MV-4-11 (cell line): ENCODE results near the gene IL20RA.
"Not testable (repeated sequence)": the region's sequence is repeated elsewhere in the genome, so short reads cannot be mapped to it uniquely, and the experiment has no call there.

Experiments used
- DNase-seq: peaks from one replicate; lab custom pipeline; 2025; lab: John Stamatoyannopoulos, UW

IL20RA gene, protein sequence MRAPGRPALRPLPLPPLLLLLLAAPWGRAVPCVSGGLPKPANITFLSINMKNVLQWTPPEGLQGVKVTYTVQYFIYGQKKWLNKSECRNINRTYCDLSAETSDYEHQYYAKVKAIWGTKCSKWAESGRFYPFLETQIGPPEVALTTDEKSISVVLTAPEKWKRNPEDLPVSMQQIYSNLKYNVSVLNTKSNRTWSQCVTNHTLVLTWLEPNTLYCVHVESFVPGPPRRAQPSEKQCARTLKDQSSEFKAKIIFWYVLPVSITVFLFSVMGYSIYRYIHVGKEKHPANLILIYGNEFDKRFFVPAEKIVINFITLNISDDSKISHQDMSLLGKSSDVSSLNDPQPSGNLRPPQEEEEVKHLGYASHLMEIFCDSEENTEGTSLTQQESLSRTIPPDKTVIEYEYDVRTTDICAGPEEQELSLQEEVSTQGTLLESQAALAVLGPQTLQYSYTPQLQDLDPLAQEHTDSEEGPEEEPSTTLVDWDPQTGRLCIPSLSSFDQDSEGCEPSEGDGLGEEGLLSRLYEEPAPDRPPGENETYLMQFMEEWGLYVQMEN

DNA sequence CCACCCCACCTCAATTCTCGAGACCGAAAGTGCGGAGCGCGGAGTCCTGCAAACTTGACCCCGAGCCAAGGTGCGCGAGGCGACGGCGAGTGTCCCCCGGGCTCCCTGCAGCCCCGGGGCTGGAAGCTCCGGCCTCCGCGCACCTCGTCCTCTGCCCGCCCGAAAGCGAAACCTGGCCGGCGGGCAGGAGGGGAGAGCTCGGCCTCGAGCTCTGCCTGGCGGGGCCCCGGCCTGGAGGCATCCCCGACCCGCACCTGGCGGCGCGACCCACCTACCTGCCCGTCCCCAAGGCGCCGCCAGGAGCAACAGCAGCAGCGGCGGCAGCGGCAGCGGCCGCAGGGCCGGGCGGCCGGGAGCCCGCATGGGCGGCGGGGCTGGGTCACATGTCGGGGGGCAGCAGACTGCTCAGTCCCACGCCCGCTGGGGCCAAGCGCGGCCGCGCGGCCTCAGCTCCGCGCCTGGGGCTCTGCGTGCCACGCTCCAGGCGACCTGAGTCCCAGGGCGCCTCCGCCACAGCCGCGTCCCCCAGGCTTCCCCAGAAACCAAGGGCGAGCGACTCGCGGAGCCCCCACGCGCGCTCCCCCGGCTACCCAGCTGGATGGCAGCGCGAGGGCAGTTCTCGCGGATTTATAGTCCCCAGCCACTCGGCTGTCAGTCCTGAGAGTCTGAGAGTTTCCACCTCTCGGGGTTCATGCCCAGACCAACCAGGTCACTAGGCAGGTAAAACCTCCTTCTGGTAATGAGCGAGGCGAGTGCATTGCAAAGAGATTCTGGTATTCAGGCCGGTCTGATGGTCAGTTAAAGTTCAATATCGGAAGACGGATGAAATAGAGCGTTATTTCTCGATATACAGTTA, at the start of gene IL20RA:
Gene IL20RA, minus strand, starts transcription at position 600 of the 856 bp plus-strand sequence. Its CDS starts 237 bp downstream, at position 363.
- no peak for DNase-seq

DNA sequence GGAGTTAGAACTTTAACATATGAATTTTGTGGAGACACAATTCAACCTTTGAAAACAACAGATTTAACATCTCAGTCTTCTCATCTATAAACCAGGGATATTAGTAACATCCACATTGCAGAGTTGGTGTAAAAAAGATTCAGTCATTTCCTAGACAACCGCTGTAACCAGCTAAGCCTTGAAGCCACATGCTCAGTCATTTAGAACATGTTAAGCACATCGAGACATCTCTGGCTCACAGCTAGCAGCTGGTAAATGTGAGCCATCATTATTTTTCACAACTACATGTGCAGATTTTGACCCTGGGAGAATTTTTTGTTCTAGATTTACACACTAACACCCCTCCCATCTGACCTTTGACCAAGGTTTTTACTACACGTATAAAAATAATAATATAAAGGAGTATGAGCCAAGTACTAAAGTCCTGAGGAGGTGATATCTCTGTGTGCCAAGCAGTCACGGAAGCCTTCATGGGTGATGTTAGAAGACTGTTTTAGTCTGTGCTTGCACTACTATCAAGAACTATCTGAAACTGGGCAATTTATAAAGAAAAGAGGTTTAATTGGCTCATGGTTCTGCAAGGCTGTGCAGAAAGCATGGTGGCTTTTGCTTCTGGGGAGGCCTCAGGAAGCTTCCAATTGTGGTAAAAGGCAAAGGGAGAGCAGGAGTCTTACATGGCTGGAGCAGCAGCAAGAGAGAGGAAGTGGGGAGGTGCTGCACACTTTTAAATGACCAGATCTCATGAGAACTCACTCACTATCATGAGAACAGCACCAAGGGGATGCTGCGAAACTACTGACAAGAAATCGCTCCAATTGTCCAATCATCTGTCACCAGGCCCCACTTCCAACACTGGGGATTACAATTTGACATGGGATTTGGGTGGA, 48.7 kb upstream of the IL20RA start:
- DNase-seq = peak; percentile 5

DNA sequence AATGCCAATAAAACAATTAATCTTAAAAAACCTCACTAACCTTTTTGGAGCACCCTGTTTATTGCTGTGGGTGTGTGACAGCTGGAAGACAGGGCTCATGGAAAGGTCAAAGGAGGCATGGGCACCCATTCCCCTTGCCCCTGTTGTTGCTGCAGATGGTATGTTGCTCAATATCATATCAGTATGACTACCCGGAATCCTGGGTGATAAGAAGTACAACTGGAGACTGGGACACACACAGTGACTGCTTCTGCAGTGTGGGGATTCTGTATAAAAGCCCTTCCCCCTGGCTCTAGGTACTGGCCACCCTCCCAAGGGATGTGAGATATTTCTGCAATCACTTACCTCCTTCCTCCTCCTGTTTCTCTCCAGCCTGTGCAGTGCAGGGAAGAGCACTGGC, 47.3 kb upstream of the IL20RA start:
- DNase-seq = peak; percentile 25

DNA sequence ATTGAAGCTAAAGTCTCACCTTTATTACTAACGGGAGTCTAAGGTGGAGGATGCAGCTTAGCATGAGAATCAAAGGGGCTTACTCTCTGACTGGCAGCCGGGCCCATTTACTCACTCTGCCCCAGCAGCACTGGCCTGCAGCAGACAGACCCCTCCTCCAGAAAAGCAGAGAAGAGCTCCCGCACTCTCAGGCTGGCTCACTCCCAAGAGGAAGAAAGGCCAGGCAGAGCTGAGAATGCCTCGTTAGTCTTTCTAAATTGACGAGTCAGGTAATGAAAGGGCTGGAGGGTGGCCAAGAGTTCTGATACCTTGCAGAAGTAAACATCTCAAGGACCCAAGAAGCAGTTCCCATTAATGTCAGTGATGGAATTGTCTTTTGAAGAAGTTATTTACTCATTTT, 44.5 kb upstream of the IL20RA start:
- no peak for DNase-seq

DNA sequence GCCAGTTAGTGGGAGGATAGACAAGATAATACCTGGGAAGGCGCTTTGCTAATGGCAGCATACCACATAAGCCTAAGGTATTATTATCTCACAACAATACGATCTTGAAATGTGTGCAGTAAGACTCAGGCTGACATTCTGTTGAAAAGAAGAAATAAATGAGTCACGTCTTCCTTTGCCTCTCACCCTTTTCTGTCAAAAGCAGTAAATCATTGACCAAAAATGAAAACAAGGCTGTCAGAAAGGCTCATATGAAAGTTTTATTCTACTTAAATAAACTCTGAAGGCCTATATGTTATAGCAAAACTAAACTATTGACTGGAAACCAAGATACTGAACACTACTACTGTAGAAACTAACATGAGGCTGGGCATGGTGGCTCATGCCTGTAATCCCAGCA, 43.1 kb upstream of the IL20RA start:
- DNase-seq = peak; percentile 37

DNA sequence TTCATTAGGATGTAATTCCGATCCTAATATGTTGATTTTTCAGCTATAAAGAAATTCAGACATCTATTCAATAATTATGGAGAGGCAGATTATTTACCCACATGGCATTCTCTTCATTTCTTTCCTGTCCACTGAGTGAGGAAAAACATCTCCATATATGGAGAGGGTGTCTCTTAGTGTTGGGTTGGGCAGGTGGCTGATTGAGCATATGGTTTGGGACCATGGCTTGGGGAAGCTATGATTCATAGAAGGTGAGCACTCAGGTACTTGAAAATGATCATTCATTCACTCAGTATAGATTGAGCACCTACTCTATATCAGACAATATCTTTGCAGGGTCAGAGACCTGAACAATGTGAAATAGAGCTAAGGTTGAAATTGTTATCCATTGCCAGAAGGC, 41.3 kb upstream of the IL20RA start:
- DNase-seq = no peak

DNA sequence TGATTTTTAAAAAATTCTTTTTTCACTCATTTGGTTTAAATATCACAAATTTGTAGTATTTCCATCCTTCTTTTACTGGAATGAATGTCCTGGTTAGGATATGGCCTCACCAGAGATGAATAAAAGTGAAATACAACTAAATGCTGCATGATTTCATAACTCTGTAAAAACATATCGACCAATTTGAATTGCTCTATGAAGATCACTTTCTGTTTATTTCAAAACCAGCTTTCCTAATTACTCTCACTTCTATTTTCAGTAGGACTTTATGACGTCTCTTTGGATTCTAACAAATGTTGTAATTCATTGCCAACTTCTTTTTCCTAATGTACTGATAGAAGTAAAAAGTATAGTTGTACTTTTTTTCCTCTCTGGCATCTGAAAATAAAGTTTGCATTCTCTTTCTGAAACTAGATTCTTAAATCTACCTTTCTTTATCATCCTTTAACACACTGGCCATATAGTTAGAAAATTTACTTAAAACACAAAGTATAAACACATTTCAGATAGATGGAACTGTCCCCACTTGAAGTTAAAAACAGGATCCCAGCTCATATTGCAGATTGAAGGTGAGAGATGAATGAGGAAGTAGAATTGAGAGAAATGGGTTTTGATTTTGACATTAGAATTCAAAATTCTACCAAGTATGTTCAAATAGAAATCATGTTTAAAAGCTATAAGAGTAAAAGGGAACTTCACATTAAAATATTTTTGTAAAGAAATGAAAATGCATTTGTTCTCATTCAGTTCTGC, 40.3 kb upstream of the IL20RA start:
- peak; percentile 55 for DNase-seq

DNA sequence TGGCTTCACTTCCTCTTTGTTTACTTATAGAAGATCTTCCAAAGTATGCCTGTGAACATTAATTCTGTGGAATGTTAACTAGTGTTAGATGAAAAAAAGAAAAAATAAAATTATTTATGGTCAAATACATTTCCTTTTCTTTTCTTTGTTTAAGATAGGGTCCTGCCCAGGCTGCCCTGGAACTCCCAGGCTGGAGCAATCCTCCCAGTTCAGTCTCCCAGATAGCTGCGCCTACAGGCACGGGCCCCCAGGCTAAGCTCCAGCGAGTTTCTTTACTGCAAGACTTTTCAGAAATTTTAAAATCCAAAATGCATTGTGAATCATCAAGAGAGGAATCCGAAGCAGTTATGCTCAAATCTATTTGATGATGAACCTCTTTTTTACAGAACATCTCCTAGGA, 39.3 kb upstream of the IL20RA start:
- no peak for DNase-seq

DNA sequence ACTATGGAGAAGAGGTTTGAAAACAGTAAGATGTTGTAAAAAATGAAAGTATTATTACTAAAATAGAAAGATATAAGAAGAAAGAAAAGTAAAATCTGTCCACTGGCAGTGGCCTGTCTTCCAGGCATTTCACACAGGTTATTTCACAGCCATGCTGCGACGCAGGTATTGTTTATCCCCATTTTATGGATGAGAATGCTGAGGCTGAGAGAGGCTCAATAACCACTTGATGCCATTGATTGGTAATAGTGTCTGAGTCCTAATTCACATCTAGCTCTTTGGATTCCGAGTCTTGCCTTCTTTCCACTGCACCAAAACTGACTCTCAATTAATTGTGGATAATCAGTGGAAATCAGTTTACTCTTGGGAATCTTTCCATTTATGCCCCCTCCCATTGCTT, 37.2 kb upstream of the IL20RA start:
- no peak for DNase-seq

DNA sequence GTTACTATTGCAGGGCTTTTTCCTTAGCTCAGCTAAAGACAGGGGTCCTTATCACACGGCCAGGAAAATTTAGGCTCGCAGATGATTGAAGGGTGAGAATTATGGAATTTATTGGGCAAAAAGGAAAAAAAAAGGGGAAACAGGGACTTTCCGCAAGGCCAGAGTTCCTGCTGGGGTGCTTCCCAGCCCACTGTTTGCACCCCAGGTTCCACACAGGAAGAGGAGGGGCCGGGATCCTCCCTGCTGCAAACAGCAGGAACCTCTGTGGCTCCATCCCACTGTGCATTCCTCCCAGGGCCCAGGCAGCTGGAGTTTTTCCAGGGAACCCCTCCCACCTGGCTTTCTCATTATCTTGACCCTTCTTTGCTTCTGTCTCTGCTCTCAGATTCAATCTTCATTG, 35.9 kb upstream of the IL20RA start:
- no peak for DNase-seq

DNA sequence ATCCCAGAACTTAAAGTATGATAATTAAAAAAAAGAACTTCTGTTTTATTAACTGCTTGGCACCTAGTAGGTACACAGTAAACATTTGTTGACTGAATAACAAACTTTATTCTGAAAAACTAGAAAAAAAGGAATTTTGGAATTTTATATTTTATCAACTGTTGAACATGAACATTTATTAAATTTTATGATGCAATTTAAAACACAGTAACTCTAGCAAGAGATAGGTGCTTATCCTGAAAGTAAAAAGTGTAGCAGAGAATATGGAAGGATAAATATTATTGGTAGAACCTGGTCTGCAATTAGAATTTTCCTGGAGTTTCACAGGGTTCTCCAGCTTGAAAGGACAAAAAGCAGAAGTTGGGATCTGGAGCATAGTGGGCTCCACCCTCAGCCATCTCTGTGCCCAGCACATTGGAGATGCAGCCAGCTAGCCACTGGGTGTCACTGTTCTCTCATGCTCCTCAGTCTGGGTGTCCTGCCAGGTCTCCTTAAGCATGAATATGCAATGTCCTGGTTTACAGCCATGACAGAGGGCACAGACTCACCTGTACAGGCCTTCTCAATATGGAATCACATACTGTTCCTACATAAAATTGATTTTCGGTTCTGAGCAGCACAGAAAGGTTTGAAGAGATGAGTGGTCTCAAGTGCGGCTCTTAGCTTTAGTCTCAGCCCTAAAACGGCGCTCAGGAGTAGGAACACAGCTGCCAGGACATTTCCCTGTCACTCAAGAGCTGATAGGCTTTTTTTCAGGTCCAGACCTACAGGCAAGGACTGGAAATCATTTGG, 31.7 kb upstream of the IL20RA start:
- peak; percentile 86 for DNase-seq

DNA sequence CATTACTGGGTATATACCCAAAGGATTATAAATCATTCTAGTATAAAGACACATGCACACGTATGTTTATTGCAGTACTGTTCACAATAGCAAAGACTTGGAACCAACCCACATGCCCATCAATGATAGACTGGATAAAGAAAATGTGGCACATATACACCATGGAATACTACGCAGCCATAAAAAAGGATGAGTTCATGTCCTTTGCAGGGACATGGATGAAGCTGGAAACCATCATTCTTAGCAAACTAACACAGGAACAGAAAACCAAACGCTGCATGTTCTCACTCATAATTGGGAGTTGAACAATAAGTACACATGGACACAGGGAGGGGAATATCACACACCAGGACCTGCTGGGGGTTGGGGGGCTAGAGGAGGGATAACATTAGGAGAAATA, 31.0 kb upstream of the IL20RA start:
- not testable (repeated sequence) for DNase-seq

DNA sequence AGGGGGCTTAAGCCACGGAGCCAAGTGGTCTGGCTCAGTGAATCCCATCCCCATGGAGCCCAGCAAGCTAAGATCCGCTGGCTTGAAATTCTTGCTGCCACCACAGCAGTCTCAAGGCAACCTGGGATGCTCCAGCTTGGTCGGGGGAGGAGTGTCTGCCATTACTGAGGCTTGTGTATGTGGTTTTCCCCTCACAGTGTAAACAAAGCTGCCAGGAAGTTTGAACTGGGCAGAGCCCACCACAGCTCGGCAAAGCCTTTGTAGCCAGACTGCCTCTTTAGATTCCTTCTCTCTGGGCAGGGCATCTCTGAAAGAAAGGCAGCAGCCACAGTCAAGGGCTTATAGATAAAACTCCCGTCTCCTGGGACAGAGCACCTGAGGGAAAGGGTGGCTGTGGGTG, 25.5 kb upstream of the IL20RA start:
- no peak for DNase-seq

DNA sequence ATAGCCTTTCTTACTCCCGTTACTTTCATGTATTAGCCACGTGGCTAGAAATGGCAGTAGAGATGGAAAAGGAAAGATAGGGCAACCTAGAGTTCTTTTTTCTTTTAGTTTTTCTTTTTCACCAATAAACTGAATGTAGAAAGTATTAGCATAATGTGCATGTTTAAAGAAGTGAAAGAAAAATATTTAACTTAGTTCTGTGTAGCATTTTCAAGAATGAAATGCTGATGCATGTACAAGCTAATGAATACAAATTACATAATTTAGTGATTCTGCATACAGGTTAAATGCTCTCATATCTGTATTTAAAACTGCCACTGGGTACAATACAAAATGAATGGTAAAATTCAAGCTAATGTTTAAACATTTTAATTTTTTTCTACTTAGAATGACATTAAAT, 22.6 kb upstream of the IL20RA start:
- no peak for DNase-seq

DNA sequence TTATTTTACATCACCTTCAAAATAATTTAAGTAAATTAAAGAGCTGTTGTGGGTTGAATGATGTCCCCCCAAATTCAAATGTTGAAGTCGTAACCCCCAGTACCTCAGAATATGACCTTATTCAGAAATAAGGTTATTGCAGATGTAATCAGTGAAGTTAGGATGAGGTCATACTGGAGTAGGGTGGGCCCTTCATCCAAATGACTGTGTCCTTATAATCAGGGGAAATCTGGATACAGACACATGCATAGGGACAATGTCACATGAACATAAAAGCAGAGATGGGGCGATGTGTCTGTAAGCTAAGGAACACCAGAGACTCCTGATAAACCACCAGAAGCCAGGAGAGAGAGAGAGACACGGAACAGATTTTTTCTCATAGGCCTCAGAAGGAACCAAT, 13.3 kb upstream of the IL20RA start:
- DNase-seq = no peak

DNA sequence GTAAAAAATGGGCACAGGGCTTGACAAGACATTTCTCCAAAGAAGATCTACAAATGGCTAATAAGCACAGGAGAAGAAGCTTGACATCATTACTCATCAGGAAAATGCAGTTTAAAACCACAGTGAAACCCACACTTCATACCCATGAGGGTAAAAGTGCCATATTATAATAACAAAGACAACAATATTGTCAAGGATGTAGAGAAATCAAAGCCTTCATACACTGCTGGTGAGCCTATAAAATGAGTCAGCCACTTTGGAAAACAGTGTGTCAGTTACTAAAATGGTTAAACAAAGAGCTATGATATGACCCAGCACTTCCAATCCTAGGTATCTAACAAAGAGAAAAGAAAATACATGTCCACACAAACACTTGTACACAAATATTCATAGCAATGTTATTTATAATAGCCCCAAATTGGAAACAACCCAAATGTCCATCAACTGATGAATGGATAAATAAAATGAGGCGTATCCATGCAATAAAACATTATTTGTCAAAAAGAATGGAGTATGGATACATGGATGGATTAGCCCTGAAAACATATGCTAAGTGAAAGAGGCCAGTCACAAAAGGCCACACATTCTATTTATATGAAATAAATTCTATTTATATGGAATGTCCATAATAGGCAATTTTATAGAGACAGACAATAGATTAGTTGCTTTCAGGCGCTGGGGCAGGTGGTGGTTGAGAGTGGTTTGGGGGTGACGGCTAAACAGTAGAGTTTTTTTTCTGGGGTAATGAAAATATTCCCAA, 11.5 kb upstream of the IL20RA start:
- no peak for DNase-seq

DNA sequence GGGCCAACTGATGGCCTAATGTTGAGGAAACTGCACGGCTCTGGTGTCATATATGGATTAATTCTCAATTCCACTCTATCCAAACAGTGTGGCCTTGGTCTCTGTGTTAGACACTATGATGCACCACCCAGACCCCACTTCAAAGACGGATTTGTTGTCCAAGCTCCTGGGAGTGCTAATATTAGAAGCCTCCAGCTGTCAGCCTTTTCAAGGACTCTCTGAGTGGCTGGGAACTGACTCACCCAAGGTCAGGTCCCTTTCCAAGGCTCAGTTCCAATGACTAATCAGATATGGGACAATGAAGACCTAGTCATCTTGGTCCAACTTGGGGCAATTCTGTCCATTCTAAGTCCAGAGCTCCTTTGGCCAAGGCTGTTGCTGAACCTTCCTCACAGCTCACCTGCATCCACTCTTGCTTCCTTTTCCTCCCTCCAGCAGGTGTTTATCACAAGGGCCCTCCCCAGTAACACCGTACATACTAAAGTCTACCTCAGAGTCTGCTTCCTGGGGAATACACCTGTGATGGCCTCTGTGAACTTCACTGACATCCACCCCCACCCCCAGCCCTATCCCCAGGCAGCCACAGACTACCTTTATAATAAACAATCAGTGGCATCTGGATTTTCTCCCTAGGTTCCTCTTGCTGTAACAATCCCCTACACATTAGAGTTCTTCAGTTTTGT, 7.2 kb upstream of the IL20RA start:
- DNase-seq = no peak

DNA sequence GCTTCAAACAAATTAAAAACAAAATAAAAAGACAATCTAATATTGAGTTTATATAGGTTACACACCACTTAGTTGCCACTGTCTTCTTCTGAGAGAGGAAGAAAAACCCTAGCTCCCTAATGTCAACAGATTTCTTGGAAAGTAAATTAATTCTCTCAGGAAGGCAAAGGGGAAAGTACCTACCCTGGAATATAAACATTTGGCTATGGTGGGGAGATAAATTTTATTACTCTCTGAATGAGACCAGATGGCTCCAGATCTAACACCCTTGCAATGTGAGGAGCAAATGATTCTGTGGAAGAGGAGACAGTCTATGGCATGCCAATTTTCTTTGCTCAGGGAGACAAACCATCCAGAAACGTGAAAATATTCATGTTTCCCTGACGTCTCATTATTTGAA, 4.3 kb upstream of the IL20RA start:
- no peak for DNase-seq

DNA sequence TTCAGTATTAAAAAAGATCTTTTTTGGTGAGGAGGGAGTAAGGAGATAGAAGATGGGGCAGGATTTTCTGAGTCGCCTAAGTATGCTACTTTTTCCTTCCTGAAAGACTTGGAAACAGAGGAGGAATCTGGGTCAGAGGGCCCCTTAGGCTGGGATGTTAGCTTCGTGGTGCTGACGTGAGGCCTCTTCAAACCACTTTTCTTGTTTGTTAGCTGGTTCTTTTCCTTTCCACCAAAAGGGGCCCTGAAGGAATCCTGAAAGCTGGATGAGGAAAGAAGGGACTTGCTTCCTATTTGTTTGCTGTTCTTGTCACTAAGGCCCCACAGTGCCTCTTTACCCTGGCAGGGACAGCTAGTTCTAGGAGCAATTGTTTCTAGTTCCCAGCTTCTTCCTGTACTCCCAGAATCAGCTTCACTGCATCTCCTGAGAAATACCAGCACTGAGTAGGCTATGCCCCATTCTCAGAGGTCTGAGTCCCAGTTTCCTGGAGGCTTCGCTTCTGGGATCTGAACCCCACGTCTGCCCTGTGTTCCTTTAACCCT, 2.2 kb upstream of the IL20RA start:
- DNase-seq = no peak
